ENCODE measurements around the gene SORCS2.

DNA sequence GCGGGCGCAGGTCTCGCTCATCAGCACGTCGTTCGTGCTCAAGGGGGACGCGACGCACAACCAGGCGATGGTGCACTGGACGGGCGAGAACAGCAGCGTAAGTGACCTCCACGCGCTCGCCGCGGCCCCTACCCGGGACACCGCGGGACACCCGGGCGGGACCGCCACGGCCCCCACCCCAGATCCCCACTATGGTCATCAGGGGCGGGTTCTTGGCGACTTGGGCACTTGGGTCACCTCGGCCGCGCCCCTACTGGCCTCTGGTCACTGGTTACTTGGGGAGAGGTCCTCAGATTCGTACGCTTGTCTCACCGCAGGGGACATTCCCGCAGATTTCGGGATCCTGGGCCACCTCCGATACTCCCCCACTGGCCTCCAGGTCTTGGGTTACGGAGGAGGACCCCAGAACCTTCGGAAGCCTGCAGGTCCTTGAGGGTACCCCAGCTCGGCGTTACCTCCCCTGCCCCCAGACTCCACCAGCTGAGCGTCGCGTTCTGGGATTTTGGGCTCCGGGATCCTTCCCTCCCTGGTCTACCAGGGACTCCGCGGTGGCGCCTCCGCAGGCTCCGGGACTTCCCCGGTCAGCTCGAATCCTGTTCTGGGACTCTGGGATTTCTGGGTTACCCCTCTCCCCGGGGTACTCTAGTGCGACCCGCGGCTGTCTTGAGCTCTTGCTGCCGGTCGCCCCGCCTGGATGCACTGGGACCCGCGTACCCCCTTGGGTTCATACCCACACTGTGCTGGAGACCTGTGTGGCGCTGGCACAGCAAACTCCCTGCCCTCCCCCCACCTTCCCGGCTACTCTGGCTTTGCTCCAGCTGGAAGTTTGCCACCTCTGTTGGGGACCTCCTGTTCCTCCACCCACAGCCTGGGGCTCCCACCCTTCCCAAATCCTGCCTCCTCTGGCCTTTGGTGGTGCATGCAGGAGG, 956 bp downstream of the SORCS2 start:
- TF ChIP-seq POLR2A (IDR thresholded peaks at IDR 0.05; ENCODE audit: low read depth, low read length), result no peak
- TF ChIP-seq RCOR1 (IDR thresholded peaks at IDR 0.05; ENCODE audit: insufficient replicate concordance, low read length), result no peak
- no peak for TF ChIP-seq CTCF (conservative IDR thresholded peaks at IDR 0.05; ENCODE audit: low read depth, low read length)
- TF ChIP-seq MXI1 (IDR thresholded peaks at IDR 0.05; ENCODE audit: borderline replicate concordance, low read depth, low read length), result no peak
- no peak for TF ChIP-seq CHD1 (IDR thresholded peaks at IDR 0.05; ENCODE audit: low read depth, low read length)
- no peak for TF ChIP-seq CEBPB (IDR thresholded peaks at IDR 0.05; ENCODE audit: low read depth, low read length)
- no peak for TF ChIP-seq RAD21 (IDR thresholded peaks at IDR 0.05; ENCODE audit: low read length)
- TF ChIP-seq NFE2L2 (IDR thresholded peaks at IDR 0.05; ENCODE audit: low read depth, low read length), result no peak
- TF ChIP-seq USF2 (IDR thresholded peaks at IDR 0.05; ENCODE audit: low read depth, low read length), result no peak
- no peak for TF ChIP-seq MAFK (IDR thresholded peaks at IDR 0.05; ENCODE audit: low read depth, low read length)
- no peak for TF ChIP-seq FOS (IDR thresholded peaks at IDR 0.05; ENCODE audit: low read depth, low read length)
